Type B pancreatic cell (in vitro differentiated cells): ENCODE data around the gene ALDH1A3. TPM values are rescaled to one million over a fixed set of nuclear protein-coding genes. Genes with fewer than 3 reads are reported as not detected.

Experiments
- DNase-seq: peaks from one replicate; pipeline ENCODE4 v3.0.0; 2021; ENCODE audit warnings: mixed read lengths; ENCODE audit not compliant: unreplicated experiment; ENCODE audit errors: extremely low spot score
- H3K27ac Mint-ChIP-seq: 2 replicates; pipeline ENCODE4 v1.8.0; 2021; ENCODE audit warnings: mild to moderate bottlenecking, mixed read lengths
- H3K27me3 Mint-ChIP-seq: 2 replicates; pipeline ENCODE4 v1.8.0; 2021; ENCODE audit warnings: mixed read lengths
- H3K36me3 Mint-ChIP-seq: 2 replicates; pipeline ENCODE4 v1.8.0; 2021; ENCODE audit warnings: mixed read lengths
- H3K4me1 Mint-ChIP-seq: one replicate; pipeline ENCODE4 v1.8.0; 2021; ENCODE audit warnings: mixed read lengths; ENCODE audit not compliant: unreplicated experiment
- H3K4me3 Mint-ChIP-seq: 2 replicates; pipeline ENCODE4 v1.8.0; 2021; ENCODE audit warnings: mild to moderate bottlenecking, mixed read lengths
- H3K9me3 Mint-ChIP-seq: 2 replicates; pipeline ENCODE4 v1.8.0; 2021; ENCODE audit warnings: mixed read lengths
- long read RNA-seq: library from polyadenylated mRNA; unstranded; transcript quantifications from one replicate; pipeline ENCODE4 v2.0.0, GENCODE V29; 2020
- total RNA-seq: library from RNA; stranded (reverse); gene quantifications from 2 replicates; pipeline ENCODE4 v1.2.1, GENCODE V29; 2021; ENCODE audit warnings: low replicate concordance
- TF ChIP-seq, protein P1 (sequence below): fragments of 200-600 bp; sonication (generic); conservative IDR thresholded peaks from 2 replicates; pipeline ENCODE4 v1.5.0; 2021; ENCODE audit warnings: antibody characterized with exemption, mild to moderate bottlenecking

Gene ALDH1A3
- 13.0 and 14.4 TPM in 2 replicates for total RNA-seq
- long read RNA-seq, transcript ALDH1A3-201 (13 exons, 3,924 nt): major isoform, 33 of 45 reads
- long read RNA-seq, partial matches to known transcripts: 10 of 45 reads
- long read RNA-seq, other reads (novel, unspliced or antisense): 1 of 45 reads

DNA sequence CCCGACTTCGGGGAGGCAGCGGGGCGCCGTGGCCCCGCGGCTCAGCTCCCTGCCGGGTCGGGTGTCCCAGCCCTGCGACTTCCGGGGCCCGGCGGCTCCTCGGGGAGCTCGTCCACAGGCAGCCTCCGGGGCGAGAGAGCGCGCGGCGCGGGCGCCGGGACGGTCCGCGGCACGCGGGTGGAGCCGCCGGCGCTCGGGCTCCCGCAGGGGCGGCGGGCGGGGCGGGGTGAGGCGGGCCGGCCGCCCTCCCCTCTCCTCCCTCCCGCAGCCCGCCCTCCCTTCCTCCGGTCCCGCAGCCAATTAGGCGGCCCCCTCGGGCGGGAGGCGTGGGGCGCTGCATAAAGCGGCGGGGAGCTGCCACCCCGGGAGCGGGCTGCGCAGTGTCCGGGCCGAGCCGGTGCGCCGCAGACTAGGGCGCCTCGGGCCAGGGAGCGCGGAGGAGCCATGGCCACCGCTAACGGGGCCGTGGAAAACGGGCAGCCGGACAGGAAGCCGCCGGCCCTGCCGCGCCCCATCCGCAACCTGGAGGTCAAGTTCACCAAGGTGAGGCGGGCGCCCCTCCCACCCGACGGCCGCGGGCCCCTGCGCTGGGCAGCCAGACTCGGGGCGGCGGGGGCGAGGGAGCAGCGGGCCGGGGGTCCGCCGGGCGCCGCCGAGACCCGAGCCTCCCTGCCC is at the start of gene ALDH1A3:
Gene ALDH1A3, plus strand, starts transcription at position 368 of the 675 bp plus-strand sequence. Its CDS starts 77 bp downstream, at position 445.
- Mint-ChIP-seq H3K4me1 (peaks cover 5% of the 10 kb centered on the region), H3K27me3 (peaks cover 88% of the 10 kb centered on the region), H3K4me3 (peak within 1 kb of the TSS; percentile 90), H3K27ac (no peak within 1 kb of the TSS), H3K9me3 (no peaks in the 10 kb centered on the region), H3K36me3 (no peaks in the 10 kb centered on the region)
- TF ChIP-seq, protein P1, sequence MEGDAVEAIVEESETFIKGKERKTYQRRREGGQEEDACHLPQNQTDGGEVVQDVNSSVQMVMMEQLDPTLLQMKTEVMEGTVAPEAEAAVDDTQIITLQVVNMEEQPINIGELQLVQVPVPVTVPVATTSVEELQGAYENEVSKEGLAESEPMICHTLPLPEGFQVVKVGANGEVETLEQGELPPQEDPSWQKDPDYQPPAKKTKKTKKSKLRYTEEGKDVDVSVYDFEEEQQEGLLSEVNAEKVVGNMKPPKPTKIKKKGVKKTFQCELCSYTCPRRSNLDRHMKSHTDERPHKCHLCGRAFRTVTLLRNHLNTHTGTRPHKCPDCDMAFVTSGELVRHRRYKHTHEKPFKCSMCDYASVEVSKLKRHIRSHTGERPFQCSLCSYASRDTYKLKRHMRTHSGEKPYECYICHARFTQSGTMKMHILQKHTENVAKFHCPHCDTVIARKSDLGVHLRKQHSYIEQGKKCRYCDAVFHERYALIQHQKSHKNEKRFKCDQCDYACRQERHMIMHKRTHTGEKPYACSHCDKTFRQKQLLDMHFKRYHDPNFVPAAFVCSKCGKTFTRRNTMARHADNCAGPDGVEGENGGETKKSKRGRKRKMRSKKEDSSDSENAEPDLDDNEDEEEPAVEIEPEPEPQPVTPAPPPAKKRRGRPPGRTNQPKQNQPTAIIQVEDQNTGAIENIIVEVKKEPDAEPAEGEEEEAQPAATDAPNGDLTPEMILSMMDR: no peak
- DNase-seq: no peak

- H3K9me3 Mint-ChIP-seq: no peaks in the 10 kb centered on the region
- peaks cover 22% of the 10 kb centered on the region for H3K4me1 Mint-ChIP-seq
- no peak for DNase-seq
- H3K4me3 Mint-ChIP-seq: no peak overlapping the region
- TF ChIP-seq, protein P1: no peak
- H3K27ac Mint-ChIP-seq: no peak overlapping the region
- peaks cover 7% of the 10 kb centered on the region for H3K27me3 Mint-ChIP-seq
- H3K36me3 Mint-ChIP-seq: no peaks in the 10 kb centered on the region
These were observed 48.2 kb upstream of the ALDH1A3 start for GRCh38 chr15:100831467-100831866.

- H3K4me3 Mint-ChIP-seq: no peak overlapping the region
- peaks cover 7% of the 10 kb centered on the region for H3K27me3 Mint-ChIP-seq
- H3K36me3 Mint-ChIP-seq: no peaks in the 10 kb centered on the region
- no peak overlapping the region for H3K27ac Mint-ChIP-seq
- TF ChIP-seq, protein P1: no peak
- no peak for DNase-seq
- no peaks in the 10 kb centered on the region for H3K9me3 Mint-ChIP-seq
- peaks cover 22% of the 10 kb centered on the region for H3K4me1 Mint-ChIP-seq
These were observed 47.3 kb upstream of the ALDH1A3 start for GRCh38 chr15:100832149-100832942.

DNA sequence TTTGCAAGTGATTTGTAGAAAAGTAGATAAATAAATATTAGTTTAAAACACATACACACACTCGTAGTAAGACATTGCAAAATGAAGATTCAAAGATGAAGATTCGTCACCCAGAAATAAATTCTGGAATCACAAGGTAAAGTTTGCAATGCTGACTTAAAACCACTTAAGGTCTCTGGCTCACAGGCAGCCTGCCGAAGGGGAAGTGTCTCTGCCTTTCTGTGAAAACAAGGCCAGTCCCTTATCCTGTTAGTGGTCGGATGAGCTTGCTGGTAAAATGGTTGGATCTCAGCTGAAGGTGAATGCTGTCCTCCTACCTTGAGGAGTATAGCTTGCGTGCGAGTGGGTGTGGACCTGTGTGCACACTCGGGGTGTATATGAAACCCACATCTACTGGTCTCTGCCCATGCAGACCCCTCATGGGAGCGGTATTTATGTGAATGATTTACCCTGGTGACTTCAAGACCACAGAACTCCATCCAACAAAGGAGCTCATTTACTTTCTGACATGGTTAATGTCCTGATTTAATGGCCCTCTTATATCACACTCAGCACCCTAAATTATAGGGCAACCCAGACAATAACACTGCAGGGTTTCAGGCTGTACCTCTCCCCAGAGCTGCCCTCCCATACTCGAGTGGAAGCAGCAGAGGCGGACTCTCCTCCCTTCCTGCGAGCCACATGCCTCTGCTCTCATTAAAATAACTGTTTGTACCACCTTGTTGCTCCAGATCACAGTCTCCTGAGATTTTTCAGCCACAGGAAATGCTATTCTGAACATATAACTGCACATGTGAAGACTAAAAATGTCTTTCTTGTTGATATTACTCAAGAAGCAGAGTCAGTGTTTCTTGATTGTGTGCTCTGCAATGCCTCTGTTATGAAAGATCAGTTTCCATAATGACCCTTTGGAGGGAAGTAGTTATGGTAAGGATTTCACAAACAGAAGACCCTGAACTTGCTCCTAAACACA is 45.9 kb upstream of the ALDH1A3 start:
- Mint-ChIP-seq H3K4me3 (no peak overlapping the region), H3K27ac (no peak overlapping the region), H3K27me3 (peaks cover 4% of the 10 kb centered on the region), H3K36me3 (no peaks in the 10 kb centered on the region), H3K9me3 (no peaks in the 10 kb centered on the region), H3K4me1 (peaks cover 22% of the 10 kb centered on the region)
- TF ChIP-seq, protein P1: no peak
- DNase-seq: no peak

DNA sequence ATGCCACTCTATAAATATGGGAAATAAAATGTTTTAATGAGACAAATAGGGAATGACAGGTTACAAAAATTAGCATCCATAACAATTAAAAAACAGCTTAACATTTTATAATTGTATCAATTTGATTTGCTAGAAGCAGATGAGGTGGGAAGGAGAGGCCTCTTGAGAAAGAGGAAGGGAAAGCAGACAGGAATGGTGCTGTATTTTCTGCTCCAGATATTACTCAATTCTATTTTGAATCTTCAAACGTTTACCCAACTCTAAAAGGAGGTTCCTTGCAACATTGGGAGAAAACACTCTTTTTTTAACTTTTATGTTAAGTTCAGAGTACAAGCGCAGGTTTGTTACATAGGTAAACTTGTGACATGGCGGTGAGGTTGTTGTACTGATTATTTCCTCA is 44.9 kb upstream of the ALDH1A3 start:
- Mint-ChIP-seq H3K4me1 (peaks cover 22% of the 10 kb centered on the region), H3K27ac (no peak overlapping the region), H3K36me3 (no peaks in the 10 kb centered on the region), H3K4me3 (no peak overlapping the region), H3K9me3 (no peaks in the 10 kb centered on the region), H3K27me3 (peaks cover 4% of the 10 kb centered on the region)
- no peak for DNase-seq
- TF ChIP-seq, protein P1: no peak
